Dedifferentiated amniotic fluid mesenchymal stem cell (primary cell): Measurements from ENCODE around the gene FAM227A.
"Not testable (repeated sequence)": the region's sequence is repeated elsewhere in the genome, so short reads cannot be mapped to it uniquely, and the experiment has no call there.

Experiments used
- DNase-seq: peaks from one replicate; pipeline ENCODE4 v3.0.0-alpha.2; 2016; ENCODE audit errors: extremely low spot score

Gene FAM227A

DNA sequence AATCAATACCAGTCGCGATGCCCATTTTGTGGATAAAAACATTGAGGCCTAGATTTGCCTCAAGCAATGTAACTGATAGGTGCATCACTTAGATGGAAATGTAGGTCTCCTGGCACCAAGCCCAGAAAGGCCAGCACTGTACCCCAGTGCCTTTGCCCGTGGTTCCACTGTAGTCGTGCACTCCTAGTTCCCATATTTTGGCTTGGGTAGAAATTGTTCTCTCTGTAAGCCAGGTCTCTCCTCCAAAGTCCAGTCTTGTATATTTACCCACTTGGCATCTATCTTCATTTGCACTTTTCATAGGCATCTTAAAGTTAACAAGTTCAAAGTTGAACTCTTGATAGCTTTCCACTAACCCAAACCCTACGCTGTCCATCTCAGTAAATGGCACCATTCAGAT, 44.6 kb downstream of the FAM227A start:
- no peak for DNase-seq

GRCh38 chr22:38610234-38610633, 46.0 kb downstream of the FAM227A start:
- no peak for DNase-seq

DNA sequence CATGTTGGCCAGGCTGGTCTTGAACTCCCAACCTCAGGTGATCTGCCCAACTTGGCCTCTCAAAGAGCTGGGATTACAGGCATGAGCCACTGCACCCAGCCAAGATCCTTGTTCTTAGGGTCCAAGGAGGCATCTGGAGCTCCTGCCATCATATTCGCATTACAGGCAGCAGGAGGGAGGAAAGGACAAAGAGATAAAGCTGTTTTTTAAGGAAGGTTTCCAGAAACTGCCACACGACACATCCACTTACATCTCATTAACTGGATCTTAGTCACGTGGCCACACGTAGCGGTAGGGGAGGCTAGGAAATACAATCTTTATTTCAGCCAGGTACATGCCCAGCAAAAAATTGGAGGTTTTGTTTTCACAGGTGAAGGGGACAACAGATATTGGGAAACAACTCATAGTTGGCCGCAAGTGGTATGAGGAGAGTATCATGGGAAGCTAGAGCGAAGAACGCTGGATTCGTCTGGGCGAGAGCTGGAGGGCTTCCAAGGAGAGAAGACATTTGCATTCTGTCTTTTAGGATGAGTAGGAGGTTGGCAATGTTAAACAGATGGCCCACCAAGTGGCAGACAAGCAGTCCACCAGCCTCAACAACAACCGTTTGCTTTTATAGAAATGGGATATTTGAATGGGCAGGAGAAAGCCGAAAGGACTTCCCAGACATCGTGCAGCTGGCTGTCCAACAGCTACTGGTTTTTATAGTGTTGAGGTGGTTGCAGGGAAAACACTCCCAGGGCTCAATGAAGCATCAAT, 47.0 kb downstream of the FAM227A start:
- no peak for DNase-seq

- DNase-seq = no peak
These were observed 48.5 kb downstream of the FAM227A start for GRCh38 chr22:38607680-38608079.

- no peak for DNase-seq
These were observed 54.0 kb downstream of the FAM227A start for GRCh38 chr22:38602166-38602565.

- DNase-seq = no peak
These were observed 54.9 kb downstream of the FAM227A start for GRCh38 chr22:38601221-38601764.

DNA sequence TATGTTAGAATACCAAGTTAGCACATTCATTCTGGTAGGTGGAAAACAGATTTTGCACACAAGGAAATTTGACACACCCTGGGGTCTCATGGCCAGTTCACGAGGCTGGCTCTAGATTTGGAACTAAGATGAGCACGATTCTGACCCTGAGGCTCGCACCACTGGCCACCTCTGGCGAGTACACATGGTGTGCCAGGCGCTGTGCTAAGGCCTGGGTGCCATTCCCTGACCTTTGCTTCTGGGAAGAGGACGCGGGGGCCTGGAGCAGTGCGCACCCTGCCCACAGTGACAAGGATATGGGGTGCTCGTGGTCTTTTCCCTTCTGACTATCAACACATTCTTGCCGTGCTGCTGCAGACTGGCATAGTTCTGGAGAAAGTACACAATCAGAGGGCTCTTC, 56.7 kb downstream of the FAM227A start:
- DNase-seq = no peak

DNA sequence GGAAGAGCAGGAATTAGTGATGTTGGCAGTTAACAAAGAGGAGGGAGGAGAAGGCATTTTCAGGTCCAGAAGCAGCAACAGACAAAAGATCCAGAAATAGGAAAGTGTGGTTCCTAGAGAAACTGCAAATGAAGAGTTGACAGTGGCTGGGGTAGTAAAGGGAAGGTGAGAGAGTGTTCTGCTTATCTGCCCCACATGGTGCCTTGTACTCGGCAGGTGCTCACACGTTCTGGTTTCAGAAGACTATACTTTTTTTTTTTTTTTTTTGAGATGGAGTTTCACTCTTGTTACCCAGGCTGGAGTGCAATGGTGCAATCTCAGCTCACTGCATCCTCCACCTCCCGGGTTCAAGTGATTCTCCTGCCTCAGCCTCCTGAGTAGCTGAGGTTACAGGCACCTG, 73.3 kb downstream of the FAM227A start:
- DNase-seq = not testable (repeated sequence)

GRCh38 chr22:38578505-38578904, 77.7 kb downstream of the FAM227A start:
- no peak for DNase-seq

GRCh38 chr22:38572065-38572464, 84.1 kb downstream of the FAM227A start:
- peak; percentile 64 for DNase-seq

DNA sequence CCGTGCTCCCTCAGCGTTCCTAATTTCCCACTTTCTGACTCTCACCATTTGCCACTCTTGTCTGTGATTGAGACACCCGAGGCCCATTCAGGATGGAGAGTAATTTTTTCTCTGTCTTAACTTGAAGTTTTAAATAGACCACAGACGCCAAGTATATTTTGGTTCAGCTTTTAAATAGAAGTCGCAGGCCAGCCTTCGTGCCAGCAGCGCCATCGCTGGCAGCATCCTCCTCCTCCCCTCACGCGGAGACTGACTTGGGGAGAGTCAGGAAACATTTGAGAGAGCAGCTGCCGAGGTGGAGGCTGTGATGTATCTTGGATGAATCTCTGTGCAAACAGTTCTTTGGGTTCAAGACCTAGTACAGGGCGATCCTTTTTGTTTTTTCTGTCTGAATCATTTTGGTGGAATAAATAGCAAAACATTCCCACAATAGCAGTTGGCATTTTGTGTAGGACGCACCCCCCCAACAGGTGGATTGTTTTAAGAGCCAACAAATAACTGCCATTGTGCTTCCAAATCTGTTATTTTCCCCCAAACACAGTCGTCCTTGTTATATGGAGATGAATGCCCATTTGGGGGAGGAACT, 85.3 kb downstream of the FAM227A start:
- DNase-seq = no peak

GRCh38 chr22:38569972-38570778, 86.0 kb downstream of the FAM227A start, which contains the start of gene DMC1:
DMC1 (minus strand) TSS chr22:38570183; CDS start chr22:38568256, 1,927 bp downstream.
- peak; percentile 55 for DNase-seq

- no peak for DNase-seq
These were observed 86.8 kb downstream of the FAM227A start for GRCh38 chr22:38569181-38569971.

DNA sequence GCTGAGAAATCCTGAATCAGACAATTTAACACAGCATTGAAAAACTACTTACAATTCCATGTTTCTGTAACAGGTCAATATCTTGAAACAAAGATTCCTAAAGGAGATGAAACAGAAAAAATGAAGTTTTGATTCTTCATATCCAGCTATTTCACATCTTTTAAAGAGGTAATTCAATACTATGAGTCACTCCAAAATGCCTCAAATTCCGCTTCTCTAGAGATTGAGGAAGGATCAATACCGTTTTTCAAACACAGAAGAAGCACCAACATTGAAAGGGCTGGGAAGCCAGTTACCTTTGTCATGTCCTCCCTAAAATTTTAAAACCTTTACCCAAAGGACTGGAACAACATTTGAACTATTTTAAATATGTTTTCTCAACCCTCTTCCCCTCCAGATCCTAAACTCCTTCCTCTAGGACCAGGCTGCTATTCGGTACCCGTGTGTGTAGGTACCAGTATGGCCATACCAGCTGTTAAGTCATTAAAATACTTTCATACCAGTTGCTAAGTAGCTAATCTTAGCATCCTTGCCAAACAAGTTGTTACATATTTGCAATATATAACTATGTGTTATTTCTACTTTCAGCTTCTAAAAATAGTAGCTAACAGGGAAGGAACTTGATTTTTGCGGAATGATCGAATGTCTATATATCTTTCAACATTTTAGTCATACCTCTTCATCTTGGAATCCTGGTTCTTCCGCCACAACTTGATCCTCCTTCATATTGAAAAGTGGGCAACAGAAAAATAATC, 88.5 kb downstream of the FAM227A start:
- no peak for DNase-seq

- no peak for DNase-seq
These were observed 89.3 kb downstream of the FAM227A start for GRCh38 chr22:38566726-38567504.

- DNase-seq = no peak
These were observed 90.8 kb downstream of the FAM227A start for GRCh38 chr22:38565441-38565840.

DNA sequence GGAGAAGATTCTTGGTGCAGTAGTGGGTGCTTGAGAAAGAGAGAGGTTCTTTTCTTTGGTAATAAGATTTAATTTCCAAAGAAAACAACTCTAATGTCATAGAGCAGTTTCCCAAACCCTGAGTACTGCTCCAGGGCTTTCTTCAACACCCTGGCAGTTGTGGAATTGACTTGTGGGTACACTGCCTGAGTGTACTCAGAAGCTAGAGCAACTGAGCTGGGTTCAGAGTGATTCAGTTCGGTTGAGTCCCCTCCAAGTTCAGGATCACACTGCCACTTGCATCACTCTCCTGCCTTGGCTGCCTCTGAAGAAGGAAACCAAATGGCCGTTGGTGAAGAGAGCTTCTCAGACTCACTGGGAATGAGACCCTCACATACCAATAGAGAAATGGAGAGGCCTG, 91.5 kb downstream of the FAM227A start:
- no peak for DNase-seq

- peak; percentile 72 for DNase-seq
These were observed 101.9 kb downstream of the FAM227A start for GRCh38 chr22:38554281-38554680.

- no peak for DNase-seq
These were observed 106.9 kb downstream of the FAM227A start for GRCh38 chr22:38549101-38549894.
